ENCODE data around the gene GARRE1.
"Not testable (repeated sequence)": the region's sequence is repeated elsewhere in the genome, so short reads cannot be mapped to it uniquely, and the experiment has no call there.

GARRE1 gene, protein sequence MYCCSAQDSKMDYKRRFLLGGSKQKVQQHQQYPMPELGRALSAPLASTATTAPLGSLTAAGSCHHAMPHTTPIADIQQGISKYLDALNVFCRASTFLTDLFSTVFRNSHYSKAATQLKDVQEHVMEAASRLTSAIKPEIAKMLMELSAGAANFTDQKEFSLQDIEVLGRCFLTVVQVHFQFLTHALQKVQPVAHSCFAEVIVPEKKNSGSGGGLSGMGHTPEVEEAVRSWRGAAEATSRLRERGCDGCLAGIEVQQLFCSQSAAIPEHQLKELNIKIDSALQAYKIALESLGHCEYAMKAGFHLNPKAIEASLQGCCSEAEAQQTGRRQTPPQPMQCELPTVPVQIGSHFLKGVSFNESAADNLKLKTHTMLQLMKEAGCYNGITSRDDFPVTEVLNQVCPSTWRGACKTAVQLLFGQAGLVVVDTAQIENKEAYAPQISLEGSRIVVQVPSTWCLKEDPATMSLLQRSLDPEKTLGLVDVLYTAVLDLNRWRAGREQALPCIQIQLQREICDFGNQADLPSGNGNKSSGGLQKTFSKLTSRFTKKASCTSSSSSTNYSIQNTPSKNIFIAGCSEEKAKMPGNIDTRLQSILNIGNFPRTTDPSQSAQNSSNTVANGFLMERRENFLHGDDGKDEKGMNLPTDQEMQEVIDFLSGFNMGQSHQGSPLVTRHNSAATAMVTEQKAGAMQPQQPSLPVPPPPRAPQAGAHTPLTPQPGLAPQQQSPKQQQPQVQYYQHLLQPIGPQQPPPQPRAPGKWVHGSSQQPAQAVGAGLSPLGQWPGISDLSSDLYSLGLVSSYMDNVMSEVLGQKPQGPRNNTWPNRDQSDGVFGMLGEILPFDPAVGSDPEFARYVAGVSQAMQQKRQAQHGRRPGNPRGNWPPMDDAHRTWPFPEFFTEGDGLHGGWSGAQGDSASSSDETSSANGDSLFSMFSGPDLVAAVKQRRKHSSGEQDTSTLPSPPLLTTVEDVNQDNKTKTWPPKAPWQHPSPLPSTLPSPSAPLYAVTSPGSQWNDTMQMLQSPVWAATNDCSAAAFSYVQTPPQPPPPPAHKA (N-terminal part only)

DNA sequence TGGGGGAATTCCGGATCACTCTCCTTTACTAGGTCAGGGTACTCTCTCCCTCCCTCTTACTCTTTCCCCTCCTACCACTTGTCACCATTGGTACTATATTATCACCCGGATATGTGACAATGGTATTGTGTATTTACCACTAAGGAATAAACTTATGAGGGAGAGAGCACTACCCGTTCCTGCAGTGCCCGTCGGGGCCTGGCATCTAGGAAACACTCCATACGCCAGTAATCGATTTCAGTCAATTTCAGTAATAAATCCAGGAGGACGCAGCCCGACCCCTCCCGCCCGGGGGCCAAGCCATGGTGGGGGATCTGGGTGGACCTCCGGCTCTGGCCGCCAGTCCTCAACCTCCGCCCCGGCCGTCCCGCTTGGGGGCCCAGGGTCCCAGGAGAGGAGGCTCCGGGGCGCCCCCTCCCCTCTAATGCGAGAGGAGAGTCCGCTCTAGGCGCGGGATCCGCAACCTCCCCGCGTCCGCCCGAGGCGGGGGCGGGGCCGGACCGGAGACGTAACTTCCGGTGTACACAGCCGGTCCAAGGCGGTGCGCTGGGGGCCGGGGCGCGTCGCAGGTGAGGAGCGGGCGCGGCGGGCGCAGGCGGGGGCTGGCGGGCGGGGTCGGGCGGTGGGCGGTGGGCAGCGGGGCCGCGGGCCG, at the start of gene GARRE1:
TSS of gene GARRE1 (plus strand) at position 509 of the 652 bp plus-strand sequence. CDS start 45,920 bp downstream, outside the sequence.
- Histone ChIP-seq H3K36me3 (ENCODE audit: control insufficient read depth, insufficient read depth, low read length) (no peaks in the 10 kb centered on the region), H3K4me3 (ENCODE audit: low read depth, low read length) (peak within 1 kb of the TSS; percentile 81), H3K4me1 (ENCODE audit: control insufficient read depth, insufficient read depth, low read length) (no peaks in the 10 kb centered on the region), H3K9me3 (ENCODE audit: control insufficient read depth, insufficient read depth, low read depth, low read length) (no peaks in the 10 kb centered on the region), H3K27me3 (ENCODE audit: control insufficient read depth, insufficient read depth, low read length) (no peaks in the 10 kb centered on the region), H3K27ac (ENCODE audit: low read depth, low read length) (peak within 1 kb of the TSS; percentile 80; the same call in 1 of the 2 replicates), H3K9ac (ENCODE audit: low read length) (peak within 1 kb of the TSS; percentile 79)

DNA sequence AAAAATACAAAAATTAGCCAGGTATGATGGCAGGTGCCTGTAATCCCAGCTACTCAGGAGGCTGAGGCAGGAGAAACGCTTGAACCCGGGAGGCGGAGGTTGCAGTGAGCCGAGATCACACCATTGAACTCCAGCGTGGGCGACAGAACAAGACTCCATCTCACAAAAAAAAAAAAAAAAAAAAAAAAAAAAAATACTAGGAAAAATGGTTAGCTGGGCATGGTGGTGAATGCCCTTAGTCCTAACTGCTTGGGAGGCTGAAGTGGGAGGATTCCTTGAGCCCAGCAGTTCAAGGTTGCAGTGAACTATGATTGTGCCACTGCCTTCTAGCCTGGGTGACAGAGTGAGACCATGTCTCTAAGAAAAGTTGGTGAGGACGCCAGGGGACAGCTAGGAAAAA, 49.0 kb upstream of the GARRE1 start:
- H3K4me1 ChIP-seq (ENCODE audit: control insufficient read depth, insufficient read depth, low read length); H3K4me3 ChIP-seq (ENCODE audit: low read depth, low read length); H3K27me3 ChIP-seq (ENCODE audit: control insufficient read depth, insufficient read depth, low read length); H3K9me3 ChIP-seq (ENCODE audit: control insufficient read depth, insufficient read depth, low read depth, low read length); H3K27ac ChIP-seq (ENCODE audit: low read depth, low read length); H3K9ac ChIP-seq (ENCODE audit: low read length): not testable (repeated sequence)
- H3K36me3 ChIP-seq (ENCODE audit: control insufficient read depth, insufficient read depth, low read length), result peaks cover 74% of the 10 kb centered on the region

DNA sequence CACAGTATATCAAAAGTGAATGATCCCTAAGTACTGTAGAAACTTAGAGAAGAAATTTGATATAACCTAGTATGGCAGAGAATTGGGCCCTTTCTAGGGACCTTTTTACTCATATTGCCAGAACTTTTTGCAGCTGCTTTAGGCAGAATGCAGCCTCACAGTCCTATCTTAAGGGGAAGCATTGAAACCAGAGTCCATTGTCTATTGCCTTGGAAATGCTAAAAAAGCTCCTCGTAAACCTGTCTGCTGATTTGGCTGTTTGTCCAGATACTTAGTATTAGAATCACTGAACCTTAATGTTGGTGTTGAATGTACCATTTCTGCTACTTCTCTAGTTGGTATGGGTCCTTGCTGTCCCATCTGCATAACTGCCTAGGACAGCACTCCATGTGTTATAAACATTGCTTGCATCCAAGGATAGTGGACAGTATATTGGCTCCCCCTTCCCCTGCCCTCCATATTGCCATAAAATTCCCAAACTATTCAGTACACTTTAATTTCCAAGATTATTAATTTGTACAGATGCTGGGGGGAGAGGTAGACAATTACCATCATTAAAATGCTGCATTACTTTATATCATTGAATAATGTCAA, 46.0 kb upstream of the GARRE1 start:
- no peaks in the 10 kb centered on the region for H3K27me3 ChIP-seq (ENCODE audit: control insufficient read depth, insufficient read depth, low read length)
- H3K9me3 ChIP-seq (ENCODE audit: control insufficient read depth, insufficient read depth, low read depth, low read length), result no peaks in the 10 kb centered on the region
- H3K9ac ChIP-seq (ENCODE audit: low read length), result no peak overlapping the region
- no peak overlapping the region for H3K4me3 ChIP-seq (ENCODE audit: low read depth, low read length)
- no peak overlapping the region for H3K27ac ChIP-seq (ENCODE audit: low read depth, low read length)
- H3K36me3 ChIP-seq (ENCODE audit: control insufficient read depth, insufficient read depth, low read length), result peaks cover 78% of the 10 kb centered on the region
- no peaks in the 10 kb centered on the region for H3K4me1 ChIP-seq (ENCODE audit: control insufficient read depth, insufficient read depth, low read length)

DNA sequence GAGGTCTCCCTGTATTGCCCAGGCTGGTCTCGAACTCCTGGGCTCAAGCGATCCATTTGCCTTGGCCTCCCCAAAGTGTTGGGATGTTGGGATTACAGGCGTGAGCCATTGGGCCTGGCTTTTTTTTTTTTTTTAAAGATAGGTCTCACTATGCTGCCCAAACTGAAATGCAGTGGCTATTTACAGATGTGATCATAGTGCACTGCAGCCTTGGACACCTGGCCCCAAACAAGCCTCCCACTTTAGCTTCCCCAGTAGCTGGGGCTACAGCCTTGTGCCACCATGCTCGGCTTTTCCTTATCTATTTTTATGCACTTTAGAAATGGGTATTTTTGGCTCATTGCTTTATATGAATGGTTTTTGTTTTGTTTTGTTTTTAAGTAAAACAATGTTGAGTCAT, 44.6 kb upstream of the GARRE1 start:
- peaks cover 78% of the 10 kb centered on the region for H3K36me3 ChIP-seq (ENCODE audit: control insufficient read depth, insufficient read depth, low read length)
- H3K4me3 ChIP-seq (ENCODE audit: low read depth, low read length), result no peak overlapping the region
- no peaks in the 10 kb centered on the region for H3K4me1 ChIP-seq (ENCODE audit: control insufficient read depth, insufficient read depth, low read length)
- H3K27me3 ChIP-seq (ENCODE audit: control insufficient read depth, insufficient read depth, low read length), result no peaks in the 10 kb centered on the region
- H3K27ac ChIP-seq (ENCODE audit: low read depth, low read length), result no peak overlapping the region
- H3K9me3 ChIP-seq (ENCODE audit: control insufficient read depth, insufficient read depth, low read depth, low read length), result no peaks in the 10 kb centered on the region
- H3K9ac ChIP-seq (ENCODE audit: low read length), result no peak overlapping the region

DNA sequence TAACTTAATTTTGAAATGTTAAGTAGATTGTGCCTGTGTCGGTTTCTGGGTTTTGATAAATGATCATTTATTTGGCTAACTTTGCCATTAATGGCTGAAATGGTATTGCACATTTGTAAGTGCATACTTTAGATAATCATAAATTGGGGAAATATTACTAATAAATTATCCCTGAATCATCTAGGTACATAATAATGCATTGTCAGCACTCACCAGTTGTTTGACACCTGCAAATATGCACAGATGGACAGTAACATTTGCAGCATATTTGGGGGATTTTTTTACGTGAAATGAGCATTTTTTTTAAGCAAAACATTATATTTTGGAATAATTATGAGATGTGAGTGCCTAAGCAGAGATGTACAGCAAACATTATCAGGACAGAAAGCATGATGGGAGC, 41.1 kb upstream of the GARRE1 start:
- Histone ChIP-seq H3K27ac (ENCODE audit: low read depth, low read length) (no peak overlapping the region), H3K27me3 (ENCODE audit: control insufficient read depth, insufficient read depth, low read length) (no peaks in the 10 kb centered on the region), H3K4me1 (ENCODE audit: control insufficient read depth, insufficient read depth, low read length) (no peaks in the 10 kb centered on the region), H3K36me3 (ENCODE audit: control insufficient read depth, insufficient read depth, low read length) (peaks cover 82% of the 10 kb centered on the region), H3K9ac (ENCODE audit: low read length) (no peak overlapping the region), H3K4me3 (ENCODE audit: low read depth, low read length) (no peak overlapping the region), H3K9me3 (ENCODE audit: control insufficient read depth, insufficient read depth, low read depth, low read length) (no peaks in the 10 kb centered on the region)

DNA sequence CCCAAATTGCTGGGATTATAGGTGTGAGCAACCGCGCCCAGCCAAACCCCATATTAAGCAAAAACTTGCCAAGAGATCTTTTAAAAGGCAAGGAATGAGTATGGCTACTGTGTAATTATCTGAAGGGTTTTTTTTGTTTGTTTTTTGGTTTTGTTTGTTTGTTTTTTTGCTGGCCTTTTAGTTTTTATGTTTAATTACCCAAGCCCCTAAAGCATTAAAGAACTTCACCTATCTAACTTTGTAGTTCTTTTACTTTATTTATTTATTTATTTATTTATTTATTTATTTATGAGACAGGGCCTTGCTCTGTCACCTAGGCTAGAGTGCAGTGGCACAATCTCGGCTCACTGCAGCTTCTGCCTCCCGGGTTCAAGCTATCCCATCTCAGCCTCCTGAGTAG, 40.3 kb upstream of the GARRE1 start:
- Histone ChIP-seq H3K9me3 (ENCODE audit: control insufficient read depth, insufficient read depth, low read depth, low read length) (no peaks in the 10 kb centered on the region), H3K36me3 (ENCODE audit: control insufficient read depth, insufficient read depth, low read length) (peaks cover 82% of the 10 kb centered on the region), H3K4me1 (ENCODE audit: control insufficient read depth, insufficient read depth, low read length) (no peaks in the 10 kb centered on the region), H3K4me3 (ENCODE audit: low read depth, low read length) (no peak overlapping the region), H3K27me3 (ENCODE audit: control insufficient read depth, insufficient read depth, low read length) (no peaks in the 10 kb centered on the region), H3K27ac (ENCODE audit: low read depth, low read length) (no peak overlapping the region), H3K9ac (ENCODE audit: low read length) (no peak overlapping the region)

DNA sequence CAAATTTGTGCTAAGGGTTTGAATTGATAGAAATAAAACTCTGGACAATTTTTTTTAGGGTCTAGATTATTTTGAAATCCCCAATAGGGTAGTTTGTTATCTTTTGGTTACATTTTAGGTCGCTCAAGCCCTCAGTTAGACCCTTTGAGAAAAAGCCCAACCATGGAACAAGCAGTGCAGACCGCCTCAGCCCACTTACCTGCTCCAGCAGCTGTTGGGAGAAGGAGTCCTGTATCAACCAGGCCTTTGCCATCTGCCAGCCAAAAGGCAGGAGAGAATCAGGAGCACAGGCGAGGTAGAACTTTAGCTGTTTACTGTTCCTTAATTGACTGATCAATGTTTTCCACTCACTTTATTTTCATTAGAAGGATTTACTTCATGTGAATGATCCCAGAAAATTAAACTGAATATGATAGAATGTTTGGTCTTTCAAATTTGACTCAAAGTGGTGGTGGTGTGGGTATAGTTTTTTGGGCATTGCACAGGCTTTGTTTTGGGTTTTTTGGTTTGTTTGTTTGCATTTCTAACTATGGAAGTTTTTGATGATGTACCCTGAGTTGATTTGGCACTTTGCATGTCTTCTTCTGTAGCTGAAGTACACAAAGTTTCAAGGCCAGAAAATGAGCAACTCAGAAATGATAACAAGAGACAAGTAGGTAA, 39.2 kb upstream of the GARRE1 start:
- Histone ChIP-seq H3K27ac (ENCODE audit: low read depth, low read length) (no peak overlapping the region), H3K27me3 (ENCODE audit: control insufficient read depth, insufficient read depth, low read length) (no peaks in the 10 kb centered on the region), H3K9ac (ENCODE audit: low read length) (no peak overlapping the region), H3K9me3 (ENCODE audit: control insufficient read depth, insufficient read depth, low read depth, low read length) (no peaks in the 10 kb centered on the region), H3K4me1 (ENCODE audit: control insufficient read depth, insufficient read depth, low read length) (no peaks in the 10 kb centered on the region), H3K4me3 (ENCODE audit: low read depth, low read length) (no peak overlapping the region), H3K36me3 (ENCODE audit: control insufficient read depth, insufficient read depth, low read length) (peaks cover 82% of the 10 kb centered on the region)

DNA sequence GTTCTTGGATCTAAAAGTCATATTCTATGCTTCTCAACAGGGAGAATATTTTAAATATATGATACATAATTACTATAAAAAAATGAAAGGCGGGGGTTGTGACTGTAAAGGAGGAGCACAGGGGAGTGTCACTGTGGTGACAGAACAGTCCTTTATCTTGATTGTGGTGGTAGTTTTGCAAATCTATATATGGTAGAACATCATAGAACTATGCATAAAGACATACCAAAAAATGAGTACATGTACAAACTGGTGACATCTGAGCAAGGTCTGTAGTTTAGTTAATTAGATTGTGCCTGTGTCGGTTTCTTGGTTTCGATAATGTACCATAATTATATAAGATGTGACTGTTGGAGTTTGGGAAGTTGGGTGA, 38.7 kb upstream of the GARRE1 start:
- H3K9ac ChIP-seq (ENCODE audit: low read length), result no peak overlapping the region
- H3K9me3 ChIP-seq (ENCODE audit: control insufficient read depth, insufficient read depth, low read depth, low read length), result no peaks in the 10 kb centered on the region
- H3K27me3 ChIP-seq (ENCODE audit: control insufficient read depth, insufficient read depth, low read length), result no peaks in the 10 kb centered on the region
- H3K4me1 ChIP-seq (ENCODE audit: control insufficient read depth, insufficient read depth, low read length), result no peaks in the 10 kb centered on the region
- no peak overlapping the region for H3K27ac ChIP-seq (ENCODE audit: low read depth, low read length)
- H3K36me3 ChIP-seq (ENCODE audit: control insufficient read depth, insufficient read depth, low read length), result peaks cover 82% of the 10 kb centered on the region
- no peak overlapping the region for H3K4me3 ChIP-seq (ENCODE audit: low read depth, low read length)

DNA sequence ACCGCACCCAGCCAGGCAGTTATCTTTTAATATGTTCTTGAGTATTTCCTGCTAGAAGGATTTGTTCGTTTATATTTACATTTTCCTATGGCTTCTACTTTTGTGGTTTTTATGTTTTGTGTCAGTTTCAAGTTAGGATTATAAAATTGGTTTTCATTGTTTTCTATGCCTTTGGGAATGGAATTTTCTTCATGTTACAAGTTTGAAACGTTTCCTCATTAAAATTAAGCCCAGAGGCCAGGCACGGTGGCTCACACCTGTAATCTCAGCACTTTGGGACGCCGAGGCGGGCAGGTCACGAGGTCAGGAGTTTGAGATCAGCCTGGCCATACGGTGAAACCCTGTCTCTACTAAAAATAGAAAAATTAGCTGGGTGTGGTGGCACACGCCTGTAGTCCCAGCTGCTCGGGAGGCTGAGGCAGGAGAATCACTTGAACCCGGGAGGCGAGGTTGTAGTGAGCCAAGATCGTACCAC, 37.6 kb upstream of the GARRE1 start:
- H3K36me3 ChIP-seq (ENCODE audit: control insufficient read depth, insufficient read depth, low read length), result peaks cover 83% of the 10 kb centered on the region
- not testable (repeated sequence) for H3K27me3 ChIP-seq (ENCODE audit: control insufficient read depth, insufficient read depth, low read length); H3K27ac ChIP-seq (ENCODE audit: low read depth, low read length); H3K4me1 ChIP-seq (ENCODE audit: control insufficient read depth, insufficient read depth, low read length); H3K4me3 ChIP-seq (ENCODE audit: low read depth, low read length); H3K9me3 ChIP-seq (ENCODE audit: control insufficient read depth, insufficient read depth, low read depth, low read length); H3K9ac ChIP-seq (ENCODE audit: low read length)

Measured in HUES6 (cell line).